Subcutaneous abdominal adipose tissue (tissue), 5 donors: ENCODE measurements around the gene GJC2.
A peak's percentile ranks its signal among the peaks of the same experiment; 100 is the strongest.

Experiments used
- H3K27ac ChIP-seq: one replicate; pipeline ENCODE4 v1.7.0; 2013; ENCODE audit warnings: low read depth, mild to moderate bottlenecking, inconsistent platforms, low read length, moderate library complexity
- H3K27me3 ChIP-seq, 5 donors: one replicate each; pipeline ENCODE4 v1.7.0; 2013; ENCODE audit warnings: low read length in 5 of 5, inconsistent platforms in 1 of 5; ENCODE audit not compliant: control insufficient read depth in 5 of 5, insufficient read depth in 4 of 5
- H3K36me3 ChIP-seq, 5 donors: one replicate each; pipeline ENCODE4 v1.7.0; 2013; ENCODE audit warnings: low read length in 5 of 5; ENCODE audit not compliant: control insufficient read depth in 5 of 5, insufficient read depth in 5 of 5
- H3K4me1 ChIP-seq, 5 donors: one replicate each; pipeline ENCODE4 v1.7.0; 2013; ENCODE audit warnings: low read length in 5 of 5, mild to moderate bottlenecking in 3 of 5, moderate library complexity in 1 of 5; ENCODE audit not compliant: control insufficient read depth in 5 of 5, insufficient read depth in 5 of 5
- H3K4me3 ChIP-seq, 5 donors: one replicate each; pipeline ENCODE4 v1.7.0; 2013; ENCODE audit warnings: low read length in 5 of 5, low read depth in 1 of 5
- H3K9ac ChIP-seq, 5 donors: one replicate each; pipeline ENCODE4 v1.7.0; 2013; ENCODE audit warnings: low read length in 5 of 5, mild to moderate bottlenecking in 4 of 5, moderate library complexity in 3 of 5
- H3K9me3 ChIP-seq, 5 donors: one replicate each; pipeline ENCODE4 v1.7.0; 2013; ENCODE audit warnings: low read length in 5 of 5; ENCODE audit not compliant: control insufficient read depth in 5 of 5
- donor health status: healthy.
- donor health status: healthy.
- donor health status: healthy.
- donor health status: healthy.
- donor health status: healthy.

Gene GJC2

DNA sequence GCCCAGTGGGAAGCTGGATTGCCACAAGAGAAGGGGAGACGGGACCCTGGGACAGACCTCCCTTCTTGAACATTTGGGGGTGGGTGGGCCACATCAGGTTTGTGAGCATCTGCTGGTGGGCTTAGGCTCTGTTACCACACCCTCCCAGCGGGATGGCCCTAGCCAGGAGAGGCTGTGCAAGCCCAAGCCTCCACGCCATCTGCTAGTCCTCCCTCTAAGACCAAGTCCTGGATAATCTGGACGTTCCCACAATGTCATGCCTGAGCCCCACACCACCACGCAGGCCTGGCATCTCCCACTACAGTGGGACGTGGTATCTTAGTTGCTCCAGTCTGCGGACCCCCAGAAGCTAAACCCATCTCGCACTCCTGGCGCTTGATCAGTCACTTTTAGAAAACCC is 12.1 kb downstream of the GJC2 start:
- Histone ChIP-seq H3K36me3 (no peaks in the 10 kb centered on the region), H3K27me3 (peaks cover 18 to 35% (median 23%) of the 10 kb centered on the region in 5 donors), H3K4me1 (peaks cover 1 to 48% (median 34%) of the 10 kb centered on the region in 5 donors), H3K4me3 (no peak overlapping the region), H3K9ac (peak overlapping the region in 1 of 5 donors; percentile 48), H3K27ac (peak overlapping the region; percentile 60), H3K9me3 (no peaks in the 10 kb centered on the region)

DNA sequence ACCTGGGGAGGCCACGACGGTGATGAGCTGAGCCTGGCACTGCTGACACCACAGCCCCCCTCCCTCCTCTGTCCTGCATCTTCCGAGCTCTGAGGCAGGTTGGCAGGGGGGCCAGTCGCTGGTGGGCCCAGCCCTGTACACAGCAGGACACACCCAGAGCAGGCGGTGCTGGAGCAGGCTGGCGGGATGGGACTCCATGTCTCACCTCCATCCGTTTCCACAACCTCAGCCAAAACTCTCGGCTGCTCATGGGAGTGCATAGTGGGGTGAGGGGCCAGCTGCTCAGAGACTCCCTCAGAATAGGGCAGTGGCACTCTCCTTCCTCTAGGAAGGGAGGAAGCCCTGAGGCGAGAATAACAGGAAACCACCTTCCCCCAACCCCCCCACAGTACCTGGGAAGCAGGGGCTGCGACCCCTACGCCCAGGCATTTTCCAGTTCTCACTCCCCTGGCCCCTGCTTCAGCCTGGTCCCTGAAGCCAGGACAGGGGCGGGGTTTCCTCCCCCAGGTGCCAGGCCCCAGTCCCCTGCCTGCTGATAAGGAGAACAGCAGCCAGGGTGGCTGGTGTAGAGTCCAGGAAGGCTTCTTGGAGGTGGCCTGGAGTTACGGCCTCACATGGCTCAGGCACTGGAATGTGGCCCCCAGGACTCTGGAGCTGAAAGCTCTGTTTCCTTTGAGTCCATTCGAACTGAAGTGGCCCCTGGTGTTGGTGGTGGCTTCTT is 12.7 kb downstream of the GJC2 start:
- peaks cover 1 to 50% (median 36%) of the 10 kb centered on the region in 5 donors for H3K4me1 ChIP-seq
- H3K4me3 ChIP-seq = peak overlapping the region in 1 of 5 donors; percentile 22
- H3K9me3 ChIP-seq = no peaks in the 10 kb centered on the region
- H3K36me3 ChIP-seq = no peaks in the 10 kb centered on the region
- peak overlapping the region in 3 of 5 donors; percentile 20 to 48 (median 25) for H3K9ac ChIP-seq
- H3K27me3 ChIP-seq = peaks cover 18 to 32% (median 23%) of the 10 kb centered on the region in 5 donors
- peak overlapping the region; percentile 60 for H3K27ac ChIP-seq

DNA sequence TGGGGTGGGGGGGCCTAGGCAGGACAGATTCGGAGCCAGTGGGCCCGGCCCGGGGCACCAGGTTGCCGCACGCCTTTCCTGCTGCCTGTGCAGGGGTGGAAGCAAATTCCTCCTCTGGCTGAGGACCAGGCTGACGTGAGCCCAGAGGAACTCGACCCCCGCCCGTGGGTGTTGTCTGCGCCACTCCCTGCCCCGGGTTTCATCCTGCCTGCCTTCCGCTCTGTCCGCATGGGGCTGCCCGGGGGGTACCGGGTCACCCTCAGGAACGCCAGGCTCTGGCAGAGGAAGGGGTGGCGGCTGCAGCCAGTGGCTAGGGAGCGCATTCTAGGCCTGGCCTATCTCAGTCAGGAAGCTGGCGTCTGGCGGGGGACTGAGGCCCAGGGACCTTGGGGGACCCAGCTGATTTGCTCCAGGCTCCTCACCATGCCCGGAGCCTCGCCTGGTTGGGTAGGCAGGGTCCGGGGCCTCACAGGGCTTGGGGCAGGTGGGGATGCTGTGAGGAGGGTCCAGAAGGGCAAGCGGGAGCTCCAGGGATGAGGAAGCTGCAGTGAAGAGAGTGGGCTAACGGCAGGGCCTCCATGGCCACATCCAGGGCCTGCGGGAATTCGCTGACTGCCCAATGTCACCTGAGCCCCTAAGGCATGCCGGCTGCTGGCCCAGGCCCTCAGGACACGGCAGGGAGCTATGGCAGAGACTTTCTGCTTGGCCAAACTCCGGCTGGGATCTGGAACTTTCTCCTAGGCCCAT is 13.4 kb downstream of the GJC2 start:
- H3K27ac ChIP-seq = peak overlapping the region; percentile 60

DNA sequence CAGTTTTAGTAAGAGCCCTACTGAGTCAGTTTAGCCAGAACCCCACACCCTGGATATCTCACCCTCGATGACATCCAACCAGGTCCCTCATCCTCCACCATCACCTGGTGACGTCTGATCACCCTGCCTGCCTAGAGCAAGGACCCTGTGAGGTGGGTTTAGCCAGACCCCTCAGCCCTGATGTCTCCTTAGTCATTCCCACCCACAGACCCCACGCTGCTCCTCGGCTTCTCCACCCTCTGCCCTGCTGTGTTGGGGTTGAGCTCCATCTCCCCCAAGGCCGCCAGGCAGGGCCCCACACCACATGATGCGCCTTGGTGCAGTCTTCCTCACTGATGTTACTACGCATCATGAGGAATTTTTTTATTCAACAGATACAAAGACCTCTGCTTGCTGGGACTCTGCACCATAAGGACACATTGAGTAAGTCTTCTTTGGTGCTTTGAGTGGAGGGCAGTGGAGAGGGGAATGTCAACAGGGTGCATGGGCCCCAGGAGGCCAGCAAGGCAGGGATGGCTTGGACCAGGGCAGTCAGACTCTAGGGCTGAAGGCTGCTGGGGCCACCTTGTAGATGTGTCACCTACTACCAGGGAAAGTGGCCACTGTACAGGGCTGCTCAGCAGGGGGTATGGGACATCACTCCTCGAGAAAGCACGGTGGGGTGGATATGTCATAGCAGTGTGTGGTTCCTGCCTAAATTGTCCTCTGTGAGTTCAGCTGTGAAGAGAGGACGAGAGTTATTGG is 14.2 kb downstream of the GJC2 start:
- Histone ChIP-seq H3K9me3 (no peaks in the 10 kb centered on the region), H3K4me3 (no peak overlapping the region), H3K9ac (no peak overlapping the region), H3K4me1 (peaks cover 1 to 50% (median 36%) of the 10 kb centered on the region in 5 donors), H3K27me3 (peaks cover 14 to 28% (median 20%) of the 10 kb centered on the region in 5 donors), H3K36me3 (peaks cover 0 to 7% (median 0%) of the 10 kb centered on the region in 5 donors), H3K27ac (peak overlapping the region; percentile 60)

More for the DNA sequence above, 13.4 kb downstream of the GJC2 start:
- H3K36me3 ChIP-seq = peaks cover 0 to 2% (median 0%) of the 10 kb centered on the region in 5 donors
- peaks cover 1 to 50% (median 36%) of the 10 kb centered on the region in 5 donors for H3K4me1 ChIP-seq
- peaks cover 17 to 30% (median 22%) of the 10 kb centered on the region in 5 donors for H3K27me3 ChIP-seq
- no peaks in the 10 kb centered on the region for H3K9me3 ChIP-seq
- H3K4me3 ChIP-seq = no peak overlapping the region
- peak overlapping the region in 3 of 5 donors; percentile 20 to 48 (median 25) for H3K9ac ChIP-seq

DNA sequence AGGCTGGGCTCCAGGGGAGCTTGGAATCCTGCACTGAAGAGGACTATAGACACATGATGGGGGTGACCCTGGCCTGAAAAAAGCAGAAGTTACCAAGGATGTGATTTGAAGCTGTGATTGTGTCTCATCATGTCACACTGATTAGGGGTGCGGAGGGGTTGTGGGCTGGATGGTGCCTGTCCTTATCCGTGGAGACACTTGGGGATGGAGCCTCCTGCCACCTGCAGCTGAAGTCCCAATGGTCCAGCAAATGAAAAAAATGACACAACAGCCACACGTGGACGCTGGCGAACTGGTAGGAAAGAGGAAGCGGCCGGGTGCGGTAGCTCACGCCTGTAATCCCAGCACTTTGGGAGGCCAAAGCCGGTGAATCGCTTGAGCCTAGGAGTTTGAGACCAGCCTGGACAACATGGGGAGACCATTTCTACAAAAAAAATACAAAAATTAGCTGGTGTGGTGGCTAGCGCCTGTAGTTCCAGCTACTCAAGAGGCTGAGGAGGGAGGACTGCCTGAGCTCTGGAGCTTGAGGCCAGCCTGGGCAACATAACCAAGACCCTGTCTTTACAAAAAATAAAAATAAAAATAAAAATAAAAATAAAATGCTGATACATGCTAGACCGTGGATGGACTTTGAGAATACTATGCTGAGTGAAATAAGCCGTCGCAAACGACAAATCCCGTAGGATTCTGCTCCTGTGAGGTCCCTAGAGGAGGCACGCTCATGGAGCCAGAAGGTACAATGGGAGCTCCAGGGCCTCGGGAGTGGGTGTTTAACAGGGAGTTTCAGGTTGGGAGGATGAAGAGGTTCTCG is 15.0 kb downstream of the GJC2 start:
- Histone ChIP-seq H3K9ac (peak overlapping the region; percentile 34 to 83 (median 68)), H3K4me1 (peaks cover 1 to 50% (median 36%) of the 10 kb centered on the region in 5 donors), H3K9me3 (no peaks in the 10 kb centered on the region), H3K36me3 (peaks cover 0 to 7% (median 2%) of the 10 kb centered on the region in 5 donors), H3K27ac (peak overlapping the region; percentile 62), H3K27me3 (peaks cover 10 to 21% (median 15%) of the 10 kb centered on the region in 5 donors), H3K4me3 (peak overlapping the region; percentile 61 to 85 (median 82))

DNA sequence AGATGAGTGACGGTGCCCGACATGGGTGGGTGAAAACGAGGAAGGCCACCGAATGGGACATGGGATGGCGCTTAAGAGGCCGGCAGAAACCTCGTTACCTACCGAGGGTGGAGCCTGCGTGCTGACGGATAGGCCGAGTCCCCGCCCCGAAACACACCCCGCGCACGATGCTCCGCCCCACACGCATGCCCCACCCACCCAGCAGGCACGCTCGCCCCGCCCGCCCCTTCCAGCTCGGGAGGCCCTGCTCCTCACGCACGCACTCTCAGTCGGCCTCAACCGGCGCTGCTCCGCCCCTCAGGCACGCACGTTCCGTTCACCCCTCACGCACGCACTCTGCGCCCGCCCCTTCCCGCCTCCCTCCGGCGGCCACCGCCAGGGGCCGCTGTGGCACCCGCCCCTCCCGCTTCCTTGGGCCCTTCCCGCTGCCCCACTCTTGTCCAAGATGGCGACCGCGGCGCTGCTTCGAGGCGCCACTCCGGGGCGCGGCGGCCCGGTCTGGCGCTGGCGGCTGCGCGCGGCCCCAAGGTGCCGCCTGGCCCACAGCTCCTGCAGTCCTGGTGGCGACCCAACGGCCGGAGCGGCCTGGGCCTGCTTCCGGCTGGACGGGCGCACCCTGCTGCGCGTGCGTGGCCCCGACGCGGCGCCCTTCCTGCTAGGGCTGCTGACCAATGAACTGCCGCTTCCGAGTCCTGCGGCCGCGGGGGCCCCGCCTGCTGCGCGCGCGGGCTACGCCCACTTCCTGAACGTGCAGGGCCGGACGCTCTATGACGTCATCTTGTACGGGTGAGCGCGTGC is 15.8 kb downstream of the GJC2 start, which contains the start of gene IBA57:
Gene IBA57 (plus strand): TSS at position 433 of the 798 bp plus-strand sequence. CDS start 13 bp downstream, at position 446.
- Histone ChIP-seq H3K4me3 (peak within 1 kb of the TSS; percentile 61 to 85 (median 82)), H3K27me3 (peaks cover 10 to 21% (median 15%) of the 10 kb centered on the region in 5 donors), H3K9ac (peak within 1 kb of the TSS; percentile 59 to 91 (median 82)), H3K4me1 (peaks cover 1 to 50% (median 36%) of the 10 kb centered on the region in 5 donors), H3K9me3 (no peaks in the 10 kb centered on the region), H3K36me3 (peaks cover 0 to 7% (median 2%) of the 10 kb centered on the region in 5 donors), H3K27ac (peak within 1 kb of the TSS; percentile 84)

DNA sequence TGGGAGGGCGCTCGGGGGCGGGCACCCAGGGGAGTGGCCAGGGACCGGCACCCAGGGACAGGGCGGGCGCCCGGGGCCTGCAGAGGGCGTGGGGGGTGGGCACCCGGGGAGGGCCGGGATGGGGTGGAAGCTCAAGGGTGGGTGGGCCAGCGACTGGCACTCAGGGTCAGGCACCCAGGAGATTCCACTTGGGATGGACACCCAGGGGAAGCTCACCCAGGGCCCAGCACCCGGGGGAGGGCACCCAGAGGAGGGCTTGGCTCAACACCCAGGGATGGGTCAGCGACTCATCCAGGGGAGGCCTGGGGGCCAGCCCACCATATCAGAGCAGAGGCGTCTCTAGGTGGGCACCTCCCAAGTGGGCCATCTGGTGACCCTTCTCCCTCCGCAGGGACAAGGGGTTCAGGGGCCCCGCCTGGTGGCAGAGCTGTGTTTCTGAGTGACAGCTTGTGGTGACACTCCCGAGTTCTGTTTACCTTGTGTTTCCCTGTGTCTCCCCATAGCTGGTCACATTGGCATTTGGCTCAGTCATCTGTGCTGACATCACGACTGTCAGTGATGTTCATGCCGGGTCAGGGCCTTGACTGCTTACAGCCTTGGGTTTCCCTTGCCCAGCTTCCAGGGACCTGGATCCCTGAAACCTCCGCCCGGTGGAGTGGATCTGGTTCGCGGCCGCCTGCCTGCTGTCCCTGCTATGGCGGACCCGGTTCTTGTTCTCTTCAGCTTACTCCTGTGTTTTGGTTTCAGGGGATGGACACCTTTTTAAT is 16.6 kb downstream of the GJC2 start:
- Histone ChIP-seq H3K27me3 (peaks cover 10 to 20% (median 15%) of the 10 kb centered on the region in 5 donors), H3K9ac (peak overlapping the region; percentile 44 to 80 (median 59)), H3K36me3 (peaks cover 0 to 7% (median 2%) of the 10 kb centered on the region in 5 donors), H3K9me3 (no peaks in the 10 kb centered on the region), H3K27ac (peak overlapping the region; percentile 84), H3K4me3 (peak overlapping the region; percentile 58 to 82 (median 64)), H3K4me1 (peaks cover 1 to 48% (median 36%) of the 10 kb centered on the region in 5 donors)

DNA sequence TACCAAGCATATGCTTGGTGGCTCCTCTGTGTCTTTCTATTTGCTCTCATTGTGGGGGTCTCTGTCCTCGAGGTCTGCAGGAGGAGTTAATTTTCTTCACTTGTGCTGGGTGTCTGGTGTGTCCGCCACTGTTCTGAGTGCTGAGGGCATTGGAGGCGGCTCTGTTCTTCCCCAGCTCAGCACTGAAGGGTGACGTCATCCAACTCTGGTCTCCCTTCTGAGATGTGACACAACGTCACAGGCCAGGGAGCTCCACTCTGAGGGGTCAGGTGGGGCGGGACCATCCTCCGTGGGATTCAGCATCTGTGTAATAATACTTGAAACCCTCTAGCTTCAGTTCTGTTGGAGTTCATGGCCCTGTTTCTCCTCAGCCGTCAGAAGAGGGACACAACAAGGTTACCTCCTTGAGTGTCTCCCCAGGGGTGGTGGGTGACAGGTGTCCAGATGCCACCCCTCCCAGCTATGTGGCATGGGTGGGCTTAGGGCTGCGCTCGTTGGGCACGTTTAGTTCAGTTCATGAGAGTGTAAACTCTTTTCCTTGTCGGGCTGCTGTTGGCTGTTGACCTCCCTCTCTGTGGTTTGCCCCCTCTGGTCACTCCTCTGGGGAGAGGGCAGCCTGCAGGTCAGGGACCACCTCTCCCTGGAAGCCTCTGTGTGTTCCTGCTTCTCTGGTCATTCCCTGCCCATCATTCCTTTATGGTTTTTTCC is 19.0 kb downstream of the GJC2 start:
- H3K27ac ChIP-seq = no peak overlapping the region
- H3K27me3 ChIP-seq = no peaks in the 10 kb centered on the region
- peaks cover 0 to 25% (median 18%) of the 10 kb centered on the region in 5 donors for H3K4me1 ChIP-seq
- no peaks in the 10 kb centered on the region for H3K9me3 ChIP-seq
- peaks cover 0 to 7% (median 2%) of the 10 kb centered on the region in 5 donors for H3K36me3 ChIP-seq
- no peak overlapping the region for H3K4me3 ChIP-seq
- H3K9ac ChIP-seq = no peak overlapping the region
